ENCODE results near the gene GUCY1A1. TPM values are rescaled to one million over a fixed set of nuclear protein-coding genes. Genes with fewer than 3 reads are reported as not detected.

Gene GUCY1A1
- total RNA-seq, 4 donors from 2014 or later = 29.4 to 45.6 (median 32.7) TPM

DNA sequence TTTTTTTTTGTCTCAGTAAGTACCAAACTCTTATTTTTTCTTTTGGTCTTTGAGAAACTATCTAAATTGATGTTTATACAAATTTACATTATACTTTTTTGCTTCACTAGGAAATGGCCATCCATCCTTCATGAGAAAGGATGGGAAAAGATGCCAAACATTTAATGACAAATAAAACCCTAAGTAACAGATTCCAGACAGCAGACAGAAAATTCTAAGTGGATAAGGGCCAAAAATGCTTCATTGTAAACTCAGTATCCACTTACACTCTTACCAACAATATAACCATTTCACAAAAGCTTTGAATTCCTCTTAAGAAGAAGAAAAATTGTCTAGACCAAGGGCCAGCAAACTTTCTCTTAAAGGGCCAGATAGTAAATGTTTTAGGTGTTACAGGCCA lies 95.7 kb downstream of the GUCY1A1 start:
- Histone ChIP-seq H3K4me1 (peaks cover 0 to 12% (median 6%) of the 10 kb centered on the region in 4 donors), H3K4me3 (no peak overlapping the region), H3K36me3 (no peaks in the 10 kb centered on the region), H3K27ac (peak overlapping the region in 3 of 4 donors; percentile 12 to 50 (median 20)), H3K9me3 (no peaks in the 10 kb centered on the region), H3K27me3 (peaks cover 18% of the 10 kb centered on the region)
- intact Hi-C loops (cut with DNase I; ENCODE audit: low total_unique reads) = no loop called here
- TF ChIP-seq CTCF (IDR thresholded peaks at IDR 0.05) (no peak), EP300 (IDR thresholded peaks at IDR 0.05; ENCODE audit: low read depth) (no peak), POLR2AphosphoS5 (IDR thresholded peaks at IDR 0.05) (no peak), POLR2A (IDR thresholded peaks at IDR 0.05) (no peak)
- in situ Hi-C loops (cut with MboI; ENCODE audit: low pct_ligation_motif_present in 1 of 4, low pct_unique_long_range_greater_than_20kb in 1 of 4, low sequenced_read_pairs in 3 of 4) = no loop called here
- no peak for DNase-seq

GRCh38 chr4:155763551-155763950 lies 96.9 kb downstream of the GUCY1A1 start:
- in situ Hi-C loops (cut with MboI; ENCODE audit: low pct_ligation_motif_present in 1 of 4, low pct_unique_long_range_greater_than_20kb in 1 of 4, low sequenced_read_pairs in 3 of 4) = no loop called here
- Histone ChIP-seq H3K4me1 (peaks cover 0 to 12% (median 6%) of the 10 kb centered on the region in 4 donors), H3K27ac (no peak overlapping the region), H3K4me3 (no peak overlapping the region), H3K9me3 (no peaks in the 10 kb centered on the region), H3K27me3 (peaks cover 18% of the 10 kb centered on the region), H3K36me3 (no peaks in the 10 kb centered on the region)
- DNase-seq = no peak
- intact Hi-C loops (cut with DNase I; ENCODE audit: low total_unique reads) = no loop called here
- TF ChIP-seq POLR2A (IDR thresholded peaks at IDR 0.05) (no peak), EP300 (IDR thresholded peaks at IDR 0.05; ENCODE audit: low read depth) (no peak), CTCF (IDR thresholded peaks at IDR 0.05) (no peak), POLR2AphosphoS5 (IDR thresholded peaks at IDR 0.05) (no peak)
- 65 to 77% methylated on average over 2 of the region's 2 CpGs for WGBS, 2 donors (ENCODE audit: low coverage in 1 of 2)

GRCh38 chr4:155765149-155765548 lies 98.5 kb downstream of the GUCY1A1 start:
- Histone ChIP-seq H3K27ac (no peak overlapping the region), H3K4me1 (peaks cover 0 to 12% (median 3%) of the 10 kb centered on the region in 4 donors), H3K27me3 (peaks cover 6% of the 10 kb centered on the region), H3K4me3 (no peak overlapping the region), H3K9me3 (no peaks in the 10 kb centered on the region), H3K36me3 (no peaks in the 10 kb centered on the region)
- in situ Hi-C loops (cut with MboI; ENCODE audit: low pct_ligation_motif_present in 1 of 4, low pct_unique_long_range_greater_than_20kb in 1 of 4, low sequenced_read_pairs in 3 of 4) = no loop called here
- no peak for DNase-seq
- 40 to 59% methylated on average over 3 of the region's 3 CpGs for WGBS, 2 donors (ENCODE audit: low coverage in 1 of 2)
- TF ChIP-seq EP300 (IDR thresholded peaks at IDR 0.05; ENCODE audit: low read depth) = no peak
- TF ChIP-seq CTCF (IDR thresholded peaks at IDR 0.05) = no peak
- no peak for TF ChIP-seq POLR2A (IDR thresholded peaks at IDR 0.05)
- TF ChIP-seq POLR2AphosphoS5 (IDR thresholded peaks at IDR 0.05) = no peak
- intact Hi-C loops (cut with DNase I; ENCODE audit: low total_unique reads) = no loop called here

DNA sequence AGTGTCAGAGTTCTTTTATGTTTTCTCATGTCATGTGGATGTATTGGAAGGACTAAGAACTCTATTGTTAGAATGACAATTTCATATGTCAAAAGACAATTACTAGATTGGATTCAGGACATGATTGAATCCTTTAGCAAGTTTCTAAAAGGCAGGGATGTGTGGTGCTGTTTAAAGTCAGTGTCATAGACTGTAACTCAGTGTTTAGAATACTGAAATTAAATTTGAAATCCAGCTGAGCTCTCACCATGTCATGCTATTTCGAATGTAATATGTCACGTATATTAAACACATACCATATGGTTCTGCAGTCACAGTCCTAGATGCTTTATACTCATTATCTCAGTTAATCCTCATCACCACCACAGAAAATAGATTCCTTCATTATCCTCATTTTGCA lies 100.0 kb downstream of the GUCY1A1 start:
- H3K4me3 ChIP-seq = no peak overlapping the region
- H3K36me3 ChIP-seq = no peaks in the 10 kb centered on the region
- in situ Hi-C loops (cut with MboI; ENCODE audit: low pct_ligation_motif_present in 1 of 4, low pct_unique_long_range_greater_than_20kb in 1 of 4, low sequenced_read_pairs in 3 of 4) (no loop called here), intact Hi-C loops (cut with DNase I; ENCODE audit: low total_unique reads) (no loop called here)
- no peak overlapping the region for H3K27ac ChIP-seq
- WGBS, 2 donors (ENCODE audit: low coverage in 1 of 2) = 47 to 69% methylated on average over 2 of the region's 2 CpGs
- H3K27me3 ChIP-seq = no peaks in the 10 kb centered on the region
- no peak for DNase-seq
- peaks cover 0 to 10% (median 3%) of the 10 kb centered on the region in 4 donors for H3K4me1 ChIP-seq
- H3K9me3 ChIP-seq = no peaks in the 10 kb centered on the region
- no peak for TF ChIP-seq POLR2A (IDR thresholded peaks at IDR 0.05)

- Histone ChIP-seq H3K27me3 (no peaks in the 10 kb centered on the region), H3K27ac (no peak overlapping the region), H3K4me3 (no peak overlapping the region), H3K9me3 (no peaks in the 10 kb centered on the region), H3K4me1 (peaks cover 0 to 7% (median 2%) of the 10 kb centered on the region in 4 donors), H3K36me3 (no peaks in the 10 kb centered on the region)
- in situ Hi-C loops (cut with MboI; ENCODE audit: low pct_ligation_motif_present in 1 of 4, low pct_unique_long_range_greater_than_20kb in 1 of 4, low sequenced_read_pairs in 3 of 4) (no loop called here), intact Hi-C loops (cut with DNase I; ENCODE audit: low total_unique reads) (no loop called here)
- TF ChIP-seq POLR2A (IDR thresholded peaks at IDR 0.05) = no peak
- TF ChIP-seq EP300 (IDR thresholded peaks at IDR 0.05; ENCODE audit: low read depth) = no peak
- no peak for TF ChIP-seq POLR2AphosphoS5 (IDR thresholded peaks at IDR 0.05)
- no peak for TF ChIP-seq CTCF (IDR thresholded peaks at IDR 0.05)
- DNase-seq = no peak
These were observed 101.7 kb downstream of the GUCY1A1 start for GRCh38 chr4:155768370-155768769.
